Activated effector memory CD4-positive, alpha-beta T cell treated with anti-CD3 and anti-CD28 coated beads, Interleukin-2, amount 50 U/mL, for 16 hours (primary cell): Measurements from ENCODE around the gene AHI1.
"Not testable (repeated sequence)": the region's sequence is repeated elsewhere in the genome, so short reads cannot be mapped to it uniquely, and the experiment has no call there.

Experiments used
- DNase-seq: peaks from one replicate; pipeline ENCODE4 v3.0.0-alpha.2; 2020

The AHI1 gene

GRCh38 chr6:135256866-135257265, 240.7 kb downstream of the AHI1 start:
- no peak for DNase-seq

GRCh38 chr6:135254471-135254870, 243.1 kb downstream of the AHI1 start:
- no peak for DNase-seq

- no peak for DNase-seq
Measured at GRCh38 chr6:135251498-135252441, 245.8 kb downstream of the AHI1 start.

- no peak for DNase-seq
Measured at GRCh38 chr6:135250751-135251497, 246.6 kb downstream of the AHI1 start.

GRCh38 chr6:135250234-135250633, 247.3 kb downstream of the AHI1 start:
- no peak for DNase-seq

GRCh38 chr6:135246412-135247012, 251.0 kb downstream of the AHI1 start:
- not testable (repeated sequence) for DNase-seq

GRCh38 chr6:135244805-135245204, 252.7 kb downstream of the AHI1 start:
- no peak for DNase-seq

GRCh38 chr6:135243871-135244796, 253.4 kb downstream of the AHI1 start:
- DNase-seq, result no peak

GRCh38 chr6:135240711-135241110, 256.8 kb downstream of the AHI1 start:
- DNase-seq, result no peak

GRCh38 chr6:135236732-135237131, 260.8 kb downstream of the AHI1 start:
- no peak for DNase-seq

GRCh38 chr6:135236319-135236718, 261.2 kb downstream of the AHI1 start:
- DNase-seq, result no peak

GRCh38 chr6:135235716-135236115, 261.8 kb downstream of the AHI1 start:
- no peak for DNase-seq

- DNase-seq, result no peak
Measured at GRCh38 chr6:135234492-135234780, 263.1 kb downstream of the AHI1 start.

- no peak for DNase-seq
Measured at GRCh38 chr6:135233686-135234491, 263.7 kb downstream of the AHI1 start.
